Measurements from ENCODE around the gene PSMC5.

- TF ChIP-seq REST (IDR thresholded peaks at IDR 0.05; ENCODE audit: insufficient read depth in 1 of 2, low read depth in 2 of 2, low read length in 1 of 2) (no peak), CTCF (IDR thresholded peaks at IDR 0.05) (no peak), POLR2AphosphoS5 (IDR thresholded peaks at IDR 0.05; ENCODE audit: low read depth, low read length) (no peak), TCF7L2 (IDR thresholded peaks at IDR 0.05; ENCODE audit: low read depth, low read length) (no peak)
Observed at GRCh38 chr17:63809970-63810369, 17.3 kb upstream of the PSMC5 start.

Measured in Panc1 (cell line).